Esophagus squamous epithelium (tissue), 4 donors: ENCODE measurements around the gene PCK1.

ENCODE experiments used
- CTCF ChIP-seq, 6 experiments: fragments of 450-650 bp in 4 of 6; fragments of 200-600 bp in 2 of 6; sonication (generic) in 2 of 6; IDR thresholded peaks; one replicate each; pipeline ENCODE4 v1.5.1; 2016 to 2019; ENCODE audit warnings: antibody characterized with exemption in 6 of 6, mild to moderate bottlenecking in 4 of 6, moderate library complexity in 4 of 6
- POLR2A ChIP-seq, 4 donors: fragments of 450-650 bp; IDR thresholded peaks; one replicate each; pipeline ENCODE4 v1.6.1; 2017; ENCODE audit warnings: antibody characterized with exemption in 4 of 4, mild to moderate bottlenecking in 4 of 4, moderate library complexity in 3 of 4

DNA sequence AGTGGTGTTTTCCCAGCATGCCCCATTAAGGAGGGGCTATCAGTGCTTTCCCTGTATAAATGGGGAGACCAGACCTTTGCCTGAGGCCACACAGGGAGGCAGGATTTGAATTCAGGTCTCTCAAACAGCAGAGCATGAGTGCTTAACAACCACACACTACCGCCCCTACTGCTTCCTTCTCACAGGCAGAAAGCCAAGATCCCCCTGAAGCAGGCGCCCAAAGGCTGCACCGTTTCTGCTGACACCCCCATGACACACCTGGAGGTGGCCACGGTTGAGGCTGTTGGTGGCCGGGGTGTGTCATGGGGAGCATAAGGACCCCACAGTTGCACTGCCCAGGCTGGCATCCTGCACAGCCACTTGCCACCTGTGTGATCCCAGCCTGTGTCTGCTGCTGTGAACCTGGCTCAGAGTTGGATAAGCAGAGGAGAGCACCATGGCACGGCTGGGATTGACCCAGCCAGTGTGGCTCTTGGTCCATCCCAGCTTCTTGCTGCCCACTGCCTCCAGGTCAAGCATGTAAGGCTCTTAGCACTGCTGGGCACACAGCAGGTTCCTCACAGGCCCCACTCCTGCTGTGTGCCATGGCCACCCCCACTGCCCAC, 28.3 kb downstream of the PCK1 start:
- no peak for TF ChIP-seq CTCF (IDR thresholded peaks at IDR 0.05)
- TF ChIP-seq POLR2A (IDR thresholded peaks at IDR 0.05) = no peak
